HL-60 (cell line): ENCODE results near the gene CEP164.

Experiments
- DNase-seq, 2 experiments: peaks; one replicate each; pipeline ENCODE4 v3.0.0-alpha.2; 2010 to 2020; ENCODE audit warnings: low read depth in 1 of 2, low spot score in 1 of 2
- H3K27ac ChIP-seq: fragments of 250-450 bp; sonication (Bioruptor Pico); replicated peaks from 2 replicates; pipeline ENCODE4 v1.5.1; 2020; ENCODE audit warnings: mild to moderate bottlenecking, moderate library complexity
- H3K27me3 ChIP-seq: fragments of 250-450 bp; sonication (Bioruptor Pico); 2 replicates; pipeline ENCODE4 v1.5.1; 2021; ENCODE audit warnings: mild to moderate bottlenecking, moderate library complexity; ENCODE audit not compliant: insufficient read depth, poor library complexity, severe bottlenecking
- H3K4me3 ChIP-seq: replicated peaks from 2 replicates; pipeline ENCODE4 v1.5.1; 2011; ENCODE audit warnings: mild to moderate bottlenecking, control low read depth, low read length; ENCODE audit not compliant: insufficient read depth
- CTCF ChIP-seq: IDR thresholded peaks from one replicate; pipeline ENCODE4 v1.5.1; 2011; ENCODE audit warnings: low read length, control low read depth, inconsistent platforms; ENCODE audit not compliant: insufficient read depth
- GABPA ChIP-seq: IDR thresholded peaks from 2 replicates; pipeline ENCODE4 v1.6.1; 2012; ENCODE audit warnings: low read depth
- POLR2AphosphoS5 ChIP-seq: IDR thresholded peaks from 2 replicates; pipeline ENCODE4 v1.6.1; 2012; ENCODE audit warnings: low read depth
- SPI1 ChIP-seq: IDR thresholded peaks from 2 replicates; pipeline ENCODE4 v1.6.1; 2012; ENCODE audit warnings: low read depth, mild to moderate bottlenecking, borderline replicate concordance
- TF ChIP-seq, protein P1 (sequence below): IDR thresholded peaks from 2 replicates; pipeline ENCODE4 v1.6.1; 2012; ENCODE audit warnings: low read depth; ENCODE audit not compliant: insufficient replicate concordance

The CEP164 gene

GRCh38 chr11:117385471-117385870 lies 57.8 kb downstream of the CEP164 start:
- Histone ChIP-seq H3K27me3 (no peaks in the 10 kb centered on the region), H3K4me3 (no peak overlapping the region), H3K27ac (no peak overlapping the region)
- TF ChIP-seq POLR2AphosphoS5 (no peak), SPI1 (no peak), CTCF (no peak), GABPA (no peak)
- TF ChIP-seq, protein P1, sequence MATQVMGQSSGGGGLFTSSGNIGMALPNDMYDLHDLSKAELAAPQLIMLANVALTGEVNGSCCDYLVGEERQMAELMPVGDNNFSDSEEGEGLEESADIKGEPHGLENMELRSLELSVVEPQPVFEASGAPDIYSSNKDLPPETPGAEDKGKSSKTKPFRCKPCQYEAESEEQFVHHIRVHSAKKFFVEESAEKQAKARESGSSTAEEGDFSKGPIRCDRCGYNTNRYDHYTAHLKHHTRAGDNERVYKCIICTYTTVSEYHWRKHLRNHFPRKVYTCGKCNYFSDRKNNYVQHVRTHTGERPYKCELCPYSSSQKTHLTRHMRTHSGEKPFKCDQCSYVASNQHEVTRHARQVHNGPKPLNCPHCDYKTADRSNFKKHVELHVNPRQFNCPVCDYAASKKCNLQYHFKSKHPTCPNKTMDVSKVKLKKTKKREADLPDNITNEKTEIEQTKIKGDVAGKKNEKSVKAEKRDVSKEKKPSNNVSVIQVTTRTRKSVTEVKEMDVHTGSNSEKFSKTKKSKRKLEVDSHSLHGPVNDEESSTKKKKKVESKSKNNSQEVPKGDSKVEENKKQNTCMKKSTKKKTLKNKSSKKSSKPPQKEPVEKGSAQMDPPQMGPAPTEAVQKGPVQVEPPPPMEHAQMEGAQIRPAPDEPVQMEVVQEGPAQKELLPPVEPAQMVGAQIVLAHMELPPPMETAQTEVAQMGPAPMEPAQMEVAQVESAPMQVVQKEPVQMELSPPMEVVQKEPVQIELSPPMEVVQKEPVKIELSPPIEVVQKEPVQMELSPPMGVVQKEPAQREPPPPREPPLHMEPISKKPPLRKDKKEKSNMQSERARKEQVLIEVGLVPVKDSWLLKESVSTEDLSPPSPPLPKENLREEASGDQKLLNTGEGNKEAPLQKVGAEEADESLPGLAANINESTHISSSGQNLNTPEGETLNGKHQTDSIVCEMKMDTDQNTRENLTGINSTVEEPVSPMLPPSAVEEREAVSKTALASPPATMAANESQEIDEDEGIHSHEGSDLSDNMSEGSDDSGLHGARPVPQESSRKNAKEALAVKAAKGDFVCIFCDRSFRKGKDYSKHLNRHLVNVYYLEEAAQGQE, result no peak
- DNase-seq, result no peak

DNA sequence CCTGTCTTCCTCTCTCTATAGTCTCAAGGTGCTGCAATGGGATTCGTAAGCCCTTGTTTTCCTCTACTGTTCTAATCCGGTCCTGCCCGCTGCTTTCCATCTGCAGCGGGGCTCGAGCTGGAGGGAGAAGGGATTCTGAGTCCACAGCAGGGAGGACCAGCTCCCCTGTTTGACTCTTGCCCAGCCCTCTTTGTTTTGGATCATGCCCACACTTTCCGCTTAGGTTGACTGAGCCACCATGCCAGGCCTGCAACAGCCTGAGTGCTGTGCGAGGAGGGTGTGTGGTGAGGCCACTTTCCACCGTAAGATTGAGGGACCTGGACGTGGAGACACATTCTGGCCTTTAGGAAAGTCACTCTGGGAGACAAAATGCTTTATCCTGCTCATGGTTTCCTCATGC lies 58.3 kb downstream of the CEP164 start:
- no peaks in the 10 kb centered on the region for H3K27me3 ChIP-seq
- no peak for DNase-seq
- no peak overlapping the region for H3K4me3 ChIP-seq
- no peak for TF ChIP-seq CTCF
- TF ChIP-seq, protein P1, result no peak
- TF ChIP-seq GABPA, result no peak
- TF ChIP-seq SPI1, result no peak
- TF ChIP-seq POLR2AphosphoS5, result no peak
- no peak overlapping the region for H3K27ac ChIP-seq

DNA sequence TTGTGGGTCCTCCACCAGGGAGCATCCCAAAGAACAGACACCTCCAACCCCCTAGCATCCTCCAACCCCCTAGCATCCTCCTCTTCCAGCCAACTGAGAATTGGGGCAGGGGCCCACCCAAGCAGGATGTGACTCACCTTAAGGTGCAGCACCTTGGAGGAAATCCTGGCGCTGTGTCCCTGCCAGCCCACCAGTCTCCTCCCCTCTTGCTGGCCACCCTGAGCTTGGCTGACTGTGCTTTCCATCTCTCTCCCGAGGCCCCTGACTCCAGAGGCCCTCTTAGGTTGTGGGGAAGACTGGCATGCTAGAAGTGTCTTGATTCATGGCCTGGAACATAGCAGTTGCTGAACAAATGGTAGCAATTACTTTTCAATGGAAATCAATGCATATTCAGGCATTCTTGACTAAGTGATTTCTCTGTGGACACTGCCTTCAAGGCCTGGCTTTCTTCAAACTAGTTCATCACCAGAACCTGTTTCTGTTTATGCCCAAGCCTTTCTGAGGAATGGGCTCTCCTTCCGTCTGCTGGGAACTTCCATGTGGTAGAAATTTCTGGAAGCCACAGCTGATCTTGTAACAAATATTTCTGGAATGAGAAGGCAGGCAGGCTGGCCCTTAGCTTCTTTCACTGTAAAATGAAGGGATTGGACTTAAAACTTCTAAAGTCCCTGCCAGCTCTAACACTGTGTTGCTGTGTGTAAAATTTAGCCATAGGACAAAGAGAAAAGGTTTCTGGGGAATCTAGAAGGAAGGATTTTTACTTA lies 60.5 kb downstream of the CEP164 start:
- H3K27ac ChIP-seq, result no peak overlapping the region
- H3K27me3 ChIP-seq, result no peaks in the 10 kb centered on the region
- DNase-seq, result no peak
- TF ChIP-seq GABPA, result no peak
- TF ChIP-seq POLR2AphosphoS5, result no peak
- no peak for TF ChIP-seq CTCF
- TF ChIP-seq, protein P1, result no peak
- TF ChIP-seq SPI1, result no peak
- H3K4me3 ChIP-seq, result no peak overlapping the region
